K562 (cell line): ENCODE results near the gene SLC39A11. TPM values are rescaled to one million over a fixed set of nuclear protein-coding genes. Genes with fewer than 3 reads are reported as not detected.

Experiments used
- ATAC-seq: fragments of 200-7000 bp; cut with Tn5 transposase; 3 replicates; pipeline ENCODE4 v1.9.1; 2020; ENCODE audit warnings: moderate library complexity
- BruUV-seq: library from RNA; stranded (reverse); fragments of 400-500 nt; replicated peaks from 2 replicates; lab custom pipeline; 2021; lab: Mats Ljungman, UMichigan
- CTCF ChIA-PET: fragments of 300-600 bp; formaldehyde crosslinking; extraction: SDS; loops from one replicate; lab custom pipeline; 2021; ENCODE audit warnings: low intra/inter-chr PET ratio; lab: Yijun Ruan, JAX
- POLR2A ChIA-PET: fragments of 300-600, 350-650 bp; sonication (Branson Sonifier 250); formaldehyde crosslinking; extraction: SDS; loops from one replicate; lab custom pipeline; 2021; ENCODE audit warnings: antibody characterized with exemption, inconsistent platforms; lab: Yijun Ruan, JAX
- DNase-seq, 4 experiments: peaks; one replicate each; pipeline versions ENCODE4 v3.0.0 to v3.0.0-alpha.2; 2011 to 2018; ENCODE audit warnings: low spot score in 3 of 4, mixed read lengths in 3 of 4; ENCODE audit errors: extremely low read depth in 1 of 4
- FAIRE-seq: peaks from 2 replicates; lab custom pipeline; 2011; peaks lifted over from hg19 to GRCh38; lab: Jason Lieb, UNC
- H2AFZ ChIP-seq: 2 replicates; pipeline ENCODE4 v1.6.0; 2011; ENCODE audit warnings: low read depth, low read length, control low read depth, inconsistent platforms
- H3K27ac ChIP-seq: fragments of 200-600 bp; 3 replicates; pipeline ENCODE4 v1.8.0; 2011; ENCODE audit warnings: low read depth, mild to moderate bottlenecking, control low read depth, inconsistent platforms, low read length, moderate library complexity, mixed read lengths; ENCODE audit errors: extremely low read depth
- H3K27me3 ChIP-seq, 2 experiments: fragments of 300-600 bp in 1 of 2; 2 replicates in 1 of 2; 3 replicates in 1 of 2; pipeline versions ENCODE4 v1.6.0 to v1.8.0; 2011; ENCODE audit warnings: inconsistent platforms in 2 of 2, low read length in 2 of 2, mild to moderate bottlenecking in 1 of 2, mixed read lengths in 1 of 2, moderate library complexity in 1 of 2; ENCODE audit not compliant: control insufficient read depth in 2 of 2, insufficient read depth in 2 of 2
- H3K36me3 ChIP-seq: fragments of 300-600 bp; 3 replicates; pipeline ENCODE4 v1.8.0; 2011; ENCODE audit warnings: mild to moderate bottlenecking, low read length, inconsistent platforms; ENCODE audit not compliant: control insufficient read depth, insufficient read depth
- H3K4me1 ChIP-seq, 2 experiments: fragments of 200-600 bp in 1 of 2; replicated peaks in 1 of 2; 2 replicates in 1 of 2; 3 replicates in 1 of 2; pipeline versions ENCODE4 v1.5.1 to v1.8.0; 2011; ENCODE audit warnings: inconsistent platforms in 2 of 2, low read length in 2 of 2, mild to moderate bottlenecking in 1 of 2, mixed read lengths in 1 of 2, moderate library complexity in 1 of 2; ENCODE audit not compliant: control insufficient read depth in 2 of 2, insufficient read depth in 2 of 2
- H3K4me2 ChIP-seq: 2 replicates; pipeline ENCODE4 v1.6.1; 2011; ENCODE audit warnings: low read length, control low read depth, inconsistent platforms, mixed read lengths; ENCODE audit not compliant: insufficient read depth
- H3K4me3 ChIP-seq: fragments of 200-600 bp; sonication (generic), shearing (Covaris generic); 2 replicates; pipeline ENCODE4 v1.5.1; 2016; ENCODE audit warnings: control low read depth, inconsistent platforms
- H3K79me2 ChIP-seq: fragments of 200-600 bp; 3 replicates; pipeline ENCODE4 v1.8.0; 2011; ENCODE audit warnings: low read length, inconsistent platforms; ENCODE audit not compliant: control insufficient read depth, insufficient read depth
- H3K9ac ChIP-seq, 2 experiments: 2 replicates each; pipeline versions ENCODE4 v1.6.0 to v1.6.1; 2011; ENCODE audit warnings: low read depth in 2 of 2, low read length in 2 of 2, control low read depth in 1 of 2, inconsistent platforms in 1 of 2, mild to moderate bottlenecking in 1 of 2, mixed read lengths in 1 of 2; ENCODE audit not compliant: insufficient read depth in 1 of 2
- H3K9me1 ChIP-seq: one replicate; pipeline ENCODE4 v1.6.0; 2011; ENCODE audit warnings: inconsistent platforms, mild to moderate bottlenecking, low read length, moderate library complexity; ENCODE audit not compliant: control insufficient read depth, insufficient read depth
- H3K9me3 ChIP-seq: replicated peaks from 2 replicates; pipeline ENCODE4 v1.5.1; 2011; ENCODE audit warnings: low read depth, low read length, inconsistent platforms; ENCODE audit not compliant: control insufficient read depth, insufficient read depth
- H4K20me1 ChIP-seq: replicated peaks from 2 replicates; pipeline ENCODE4 v1.6.1; 2011; ENCODE audit warnings: low read length, inconsistent platforms, mixed read lengths; ENCODE audit not compliant: control insufficient read depth, insufficient read depth
- GATAD2B ChIP-seq: fragments of 450-650 bp; IDR thresholded peaks from 2 replicates; pipeline ENCODE4 v1.6.1; 2017; ENCODE audit warnings: mild to moderate bottlenecking, borderline replicate concordance
- TSHZ1 ChIP-seq: fragments of 250-450 bp; sonication (Bioruptor Pico); IDR thresholded peaks from 2 replicates; pipeline ENCODE4 v1.4.0; 2020; ENCODE audit warnings: mild to moderate bottlenecking, moderate library complexity
- ZMIZ1 ChIP-seq, 2 experiments: fragments of 150-350 bp in 1 of 2; IDR thresholded peaks; 2 replicates each; pipeline ENCODE4 v1.6.1; 2012 to 2016; ENCODE audit warnings: low read depth in 2 of 2, low read length in 2 of 2, mild to moderate bottlenecking in 1 of 2, moderate library complexity in 1 of 2
- WGBS: fragments of 100-300 bp; shearing (Covaris generic); methylation state at CpG from one replicate; pipeline ENCODE4 v1.1.6; 2016; ENCODE audit warnings: low coverage, mixed read lengths; ENCODE audit not compliant: insufficient coverage; ENCODE audit errors: missing lambda C conversion rate; 5-methylcytosine and 5-hydroxymethylcytosine counted together
- in situ Hi-C: fragments of 300-500 bp; cut with MboI; formaldehyde crosslinking; loops from 4 replicates; pipeline ENCODE4 v1.15.0; 2018; ENCODE audit warnings: inconsistent platforms, mixed read lengths
- intact Hi-C: fragments of 100-400 bp; cut with micrococcal nuclease; formaldehyde crosslinking; loops from 2 replicates; pipeline ENCODE4 v1.14.2; 2022
- polyA plus RNA-seq, 8 experiments: library from polyadenylated mRNA; depleted of rRNA in 4 of 8; stranded (reverse) in 5 of 8; unstranded in 3 of 8; fragments of >200 nt; fragmentation: Nextera tagmentation in 2 of 8; fragmentation: Illumina TruSeq in 1 of 8; extraction: Ambion mirVana in 2 of 8; extraction: Trizol in 1 of 8; gene quantifications; 2 replicates each; pipeline versions ENCODE4 v1.2.1 to v1.2.3, GENCODE V29; 2011 to 2014; ENCODE audit warnings: inconsistent platforms in 1 of 8, missing spikeins in 1 of 8
- total RNA-seq, 7 experiments: library from RNA; depleted of rRNA in 6 of 7; stranded (reverse); fragments of >200 nt in 6 of 7; fragmentation: Illumina TruSeq in 2 of 7; extraction: Trizol in 2 of 7; gene quantifications; 2 replicates each; pipeline versions ENCODE4 v1.2.1 to v1.2.3, GENCODE V29; 2011 to 2021; ENCODE audit warnings: low replicate concordance in 1 of 7

Gene SLC39A11
- total and polyA plus RNA-seq, 9 of the 15 experiments (the other 6 are each of a cell fraction or from before 2014, with no cell fraction given) = 10.5 to 26.4 (median 13.4) TPM

GRCh38 chr17:72947475-72947874 lies 145.0 kb downstream of the SLC39A11 start (continued):
- TF ChIP-seq ZMIZ1 (IDR thresholded peaks at IDR 0.05; ENCODE audit: low read depth in 2 of 2, low read length in 2 of 2) = no peak

GRCh38 chr17:72946696-72947095 lies 145.8 kb downstream of the SLC39A11 start:
- 32% methylated on average over 5 of the region's 5 CpGs for WGBS
- ATAC-seq (no peak), DNase-seq (no peak), FAIRE-seq (no peak)
- no peak overlapping the region for H3K27ac ChIP-seq
- H3K9ac ChIP-seq = no peak overlapping the region
- intact Hi-C loops (no loop called here), in situ Hi-C loops (no loop called here)
- no peaks in the 10 kb centered on the region for H3K79me2 ChIP-seq
- ChIA-PET CTCF (no interaction called here), POLR2A (interaction anchor here (1.2 kb wide), 1 partner anchor 23 kb away, joined by 4 read pairs; no protein-coding TSS in a partner anchor)
- no TSS peak for BruUV-seq
- no peaks in the 10 kb centered on the region for H3K9me3 ChIP-seq
- no peak for TF ChIP-seq GATAD2B
- no peak for TF ChIP-seq TSHZ1 (CRISPR knock-in tag)
- no peaks in the 10 kb centered on the region; the same call in 1 of the 2 replicates for H4K20me1 ChIP-seq
- no peak overlapping the region for H2AFZ ChIP-seq
- H3K4me2 ChIP-seq = no peak overlapping the region
- H3K4me1 ChIP-seq = no peaks in the 10 kb centered on the region
- no peaks in the 10 kb centered on the region; a peak in 1 of 5 replicates for H3K27me3 ChIP-seq
- no peaks in the 10 kb centered on the region; the same call in 2 of the 3 replicates for H3K36me3 ChIP-seq
- no peak overlapping the region for H3K4me3 ChIP-seq
- no peaks in the 10 kb centered on the region for H3K9me1 ChIP-seq
